ENCODE data around the gene ADK.

GRCh38 chr10:74530981-74531380 is 380.0 kb downstream of the ADK start:
- no peak for TF ChIP-seq POLR2A (IDR thresholded peaks at IDR 0.05)
- TF ChIP-seq CTCF (IDR thresholded peaks at IDR 0.05 in 8 of 11, conservative IDR thresholded peaks at IDR 0.05 in 3 of 11): no peak
- no peak for TF ChIP-seq POLR2AphosphoS5 (IDR thresholded peaks at IDR 0.05)
